Type B pancreatic cell (in vitro differentiated cells): Measurements from ENCODE around the gene RETREG2. TPM values are rescaled to one million over a fixed set of nuclear protein-coding genes. Genes with fewer than 3 reads are reported as not detected.
A peak's percentile ranks its signal among the peaks of the same experiment; 100 is the strongest.

Experiments
- DNase-seq: peaks from one replicate; pipeline ENCODE4 v3.0.0; 2021; ENCODE audit warnings: mixed read lengths; ENCODE audit not compliant: unreplicated experiment; ENCODE audit errors: extremely low spot score
- H3K27ac Mint-ChIP-seq: 2 replicates; pipeline ENCODE4 v1.8.0; 2021; ENCODE audit warnings: mild to moderate bottlenecking, mixed read lengths
- H3K27me3 Mint-ChIP-seq: 2 replicates; pipeline ENCODE4 v1.8.0; 2021; ENCODE audit warnings: mixed read lengths
- H3K36me3 Mint-ChIP-seq: 2 replicates; pipeline ENCODE4 v1.8.0; 2021; ENCODE audit warnings: mixed read lengths
- H3K4me1 Mint-ChIP-seq: one replicate; pipeline ENCODE4 v1.8.0; 2021; ENCODE audit warnings: mixed read lengths; ENCODE audit not compliant: unreplicated experiment
- H3K4me3 Mint-ChIP-seq: 2 replicates; pipeline ENCODE4 v1.8.0; 2021; ENCODE audit warnings: mild to moderate bottlenecking, mixed read lengths
- H3K9me3 Mint-ChIP-seq: 2 replicates; pipeline ENCODE4 v1.8.0; 2021; ENCODE audit warnings: mixed read lengths
- total RNA-seq: library from RNA; stranded (reverse); gene quantifications from 2 replicates; pipeline ENCODE4 v1.2.1, GENCODE V29; 2021; ENCODE audit warnings: low replicate concordance
- TF ChIP-seq, protein P1 (sequence below): fragments of 200-600 bp; sonication (generic); conservative IDR thresholded peaks from 2 replicates; pipeline ENCODE4 v1.5.0; 2021; ENCODE audit warnings: antibody characterized with exemption, mild to moderate bottlenecking

Gene RETREG2
- total RNA-seq, 1 donor from 2014 or later, result 88.7 TPM

DNA sequence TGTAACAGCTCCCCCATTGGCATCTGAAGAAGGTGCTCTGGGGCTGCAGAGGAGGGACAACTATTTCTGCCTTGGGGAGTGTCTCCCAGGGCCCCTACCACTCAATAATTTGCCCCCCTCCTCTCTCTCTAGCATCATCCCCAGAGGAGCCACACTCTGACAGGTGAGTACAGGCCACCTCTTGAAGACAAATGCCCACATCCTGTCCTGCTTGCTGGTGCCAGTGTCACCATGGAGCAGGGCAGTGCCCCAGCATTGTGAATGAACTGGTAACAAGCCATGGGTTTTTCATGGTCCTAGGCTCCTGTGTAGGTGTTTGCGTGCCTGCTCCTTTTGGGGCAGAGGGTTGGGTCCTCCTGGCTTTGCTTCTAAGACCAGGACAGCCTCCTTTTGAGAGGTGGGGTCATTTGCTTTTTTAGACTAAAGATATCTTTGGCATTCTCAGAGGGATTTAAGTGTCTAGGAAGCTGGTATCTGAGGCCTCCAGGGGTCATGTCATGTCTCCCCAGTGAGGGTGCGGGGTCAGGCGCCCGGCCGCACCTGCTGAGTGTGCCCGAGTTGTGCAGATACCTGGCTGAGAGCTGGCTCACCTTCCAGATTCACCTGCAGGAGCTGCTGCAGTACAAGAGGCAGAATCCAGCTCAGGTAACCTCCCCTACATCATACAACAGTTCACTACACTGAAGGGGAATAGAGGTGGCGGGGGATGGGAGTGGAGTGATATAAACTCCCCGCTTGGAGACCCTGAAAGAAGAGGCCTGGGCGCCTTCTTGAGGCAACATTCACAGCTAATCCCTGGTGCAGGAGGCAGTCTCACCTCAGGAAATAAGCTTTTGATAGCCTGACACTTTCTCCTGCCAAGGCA is 1.8 kb downstream of the RETREG2 start:
- DNase-seq, result no peak
- Mint-ChIP-seq H3K4me3 (peak overlapping the region; percentile 95), H3K9me3 (no peaks in the 10 kb centered on the region), H3K36me3 (peaks cover 7% of the 10 kb centered on the region), H3K27me3 (no peaks in the 10 kb centered on the region), H3K4me1 (peaks cover 13% of the 10 kb centered on the region), H3K27ac (no peak overlapping the region)
- TF ChIP-seq, protein P1, sequence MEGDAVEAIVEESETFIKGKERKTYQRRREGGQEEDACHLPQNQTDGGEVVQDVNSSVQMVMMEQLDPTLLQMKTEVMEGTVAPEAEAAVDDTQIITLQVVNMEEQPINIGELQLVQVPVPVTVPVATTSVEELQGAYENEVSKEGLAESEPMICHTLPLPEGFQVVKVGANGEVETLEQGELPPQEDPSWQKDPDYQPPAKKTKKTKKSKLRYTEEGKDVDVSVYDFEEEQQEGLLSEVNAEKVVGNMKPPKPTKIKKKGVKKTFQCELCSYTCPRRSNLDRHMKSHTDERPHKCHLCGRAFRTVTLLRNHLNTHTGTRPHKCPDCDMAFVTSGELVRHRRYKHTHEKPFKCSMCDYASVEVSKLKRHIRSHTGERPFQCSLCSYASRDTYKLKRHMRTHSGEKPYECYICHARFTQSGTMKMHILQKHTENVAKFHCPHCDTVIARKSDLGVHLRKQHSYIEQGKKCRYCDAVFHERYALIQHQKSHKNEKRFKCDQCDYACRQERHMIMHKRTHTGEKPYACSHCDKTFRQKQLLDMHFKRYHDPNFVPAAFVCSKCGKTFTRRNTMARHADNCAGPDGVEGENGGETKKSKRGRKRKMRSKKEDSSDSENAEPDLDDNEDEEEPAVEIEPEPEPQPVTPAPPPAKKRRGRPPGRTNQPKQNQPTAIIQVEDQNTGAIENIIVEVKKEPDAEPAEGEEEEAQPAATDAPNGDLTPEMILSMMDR, result no peak

GRCh38 chr2:219180961-219181360 is 2.9 kb downstream of the RETREG2 start:
- no peaks in the 10 kb centered on the region for H3K9me3 Mint-ChIP-seq
- no peak for DNase-seq
- peaks cover 14% of the 10 kb centered on the region for H3K36me3 Mint-ChIP-seq
- H3K27ac Mint-ChIP-seq, result no peak overlapping the region
- H3K4me1 Mint-ChIP-seq, result peaks cover 13% of the 10 kb centered on the region
- peak overlapping the region; percentile 70 for H3K4me3 Mint-ChIP-seq
- TF ChIP-seq, protein P1, result no peak
- no peaks in the 10 kb centered on the region for H3K27me3 Mint-ChIP-seq

DNA sequence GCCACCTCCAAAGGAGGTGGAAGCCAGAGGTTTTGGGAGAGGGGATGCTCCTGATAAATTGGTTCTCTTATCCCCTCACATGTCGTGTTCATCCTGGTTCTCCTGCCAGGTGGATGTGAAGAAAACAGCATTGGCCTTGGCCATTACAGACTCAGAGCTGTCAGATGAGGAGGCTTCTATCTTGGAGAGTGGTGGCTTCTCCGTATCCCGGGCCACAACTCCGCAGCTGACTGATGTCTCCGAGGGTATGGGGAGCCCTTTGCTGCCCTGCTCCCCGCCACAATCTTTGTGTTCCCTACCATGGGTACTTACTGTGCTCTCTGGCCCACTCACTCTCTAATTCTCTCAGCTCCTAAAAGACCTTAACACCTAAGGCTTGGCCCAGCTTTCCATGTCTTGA is 3.5 kb downstream of the RETREG2 start:
- no peaks in the 10 kb centered on the region for H3K9me3 Mint-ChIP-seq
- DNase-seq, result no peak

GRCh38 chr2:219182331-219183150 is 4.5 kb downstream of the RETREG2 start:
- no peak overlapping the region for H3K4me3 Mint-ChIP-seq
- no peaks in the 10 kb centered on the region for H3K27me3 Mint-ChIP-seq
- no peak for DNase-seq
- no peak overlapping the region for H3K27ac Mint-ChIP-seq
- peaks cover 18% of the 10 kb centered on the region for H3K36me3 Mint-ChIP-seq
- peaks cover 8% of the 10 kb centered on the region for H3K4me1 Mint-ChIP-seq
- H3K9me3 Mint-ChIP-seq, result no peaks in the 10 kb centered on the region
- TF ChIP-seq, protein P1, result no peak

More for the DNA sequence above, 3.5 kb downstream of the RETREG2 start:
- no peak overlapping the region for H3K27ac Mint-ChIP-seq
- H3K4me1 Mint-ChIP-seq, result peaks cover 13% of the 10 kb centered on the region
- no peak overlapping the region for H3K4me3 Mint-ChIP-seq
- H3K36me3 Mint-ChIP-seq, result peaks cover 14% of the 10 kb centered on the region
- TF ChIP-seq, protein P1, result no peak
- H3K27me3 Mint-ChIP-seq, result no peaks in the 10 kb centered on the region

DNA sequence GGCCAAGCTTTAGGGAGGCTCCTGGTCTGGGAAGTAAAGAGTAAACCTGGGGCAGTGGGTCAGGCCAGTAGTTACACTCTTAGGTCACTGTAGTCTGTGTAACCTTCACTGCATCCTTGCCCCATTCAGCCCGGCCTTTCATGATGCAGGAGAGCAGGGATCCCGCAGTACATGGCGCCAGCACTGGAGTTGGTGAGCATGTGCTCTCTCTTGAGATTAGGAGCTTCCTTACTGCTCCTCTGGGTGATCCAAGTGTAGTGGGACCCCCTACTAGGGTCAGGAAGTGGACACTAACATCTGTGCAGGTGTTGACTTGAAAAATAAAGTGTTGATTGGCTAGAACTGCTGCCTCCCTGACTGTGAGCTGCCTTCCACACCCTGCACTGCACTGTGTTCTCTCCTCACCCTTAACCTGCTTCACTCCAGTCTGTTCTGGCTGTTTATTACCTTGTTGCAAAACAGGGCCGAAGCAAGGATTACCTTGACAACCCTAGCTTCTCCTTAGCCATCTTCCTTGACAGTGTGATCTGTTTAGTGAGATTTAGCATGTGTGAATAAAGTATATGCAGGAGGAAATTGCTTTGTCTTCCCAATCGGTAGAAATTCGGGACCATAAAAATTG is 5.2 kb downstream of the RETREG2 start:
- no peaks in the 10 kb centered on the region for H3K27me3 Mint-ChIP-seq
- TF ChIP-seq, protein P1, result no peak
- no peak overlapping the region for H3K4me3 Mint-ChIP-seq

More for the DNA sequence above, 5.2 kb downstream of the RETREG2 start:
- peaks cover 6% of the 10 kb centered on the region for H3K4me1 Mint-ChIP-seq
- H3K27ac Mint-ChIP-seq, result no peak overlapping the region
- H3K9me3 Mint-ChIP-seq, result no peaks in the 10 kb centered on the region
- DNase-seq, result no peak
- peaks cover 18% of the 10 kb centered on the region for H3K36me3 Mint-ChIP-seq
